GM10248 (cell line): ENCODE data around the gene GPC6.

Source experiments
- CTCF ChIA-PET: fragments of 300-600 bp; sonication (Branson Sonifier 250); formaldehyde crosslinking; extraction: SDS; loops from one replicate; lab custom pipeline; 2021; ENCODE audit warnings: antibody characterized with exemption; lab: Yijun Ruan, JAX
- POLR2A ChIA-PET: fragments of 350-650 bp; sonication (Branson Sonifier 250); formaldehyde crosslinking; extraction: SDS; loops from one replicate; lab custom pipeline; 2020; ENCODE audit warnings: antibody characterized with exemption; lab: Yijun Ruan, JAX
- DNase-seq: peaks from one replicate; pipeline ENCODE4 v3.0.0; 2012; ENCODE audit errors: extremely low spot score
- CTCF ChIP-seq: IDR thresholded peaks from 2 replicates; pipeline ENCODE4 v1.5.1; 2012; ENCODE audit warnings: mild to moderate bottlenecking, low read depth; ENCODE audit errors: extremely low read depth, missing control alignments, control extremely low read depth

GPC6 gene

GRCh38 chr13:93409816-93410215, 183.2 kb downstream of the GPC6 start:
- no peak for TF ChIP-seq CTCF
- ChIA-PET POLR2A (no interaction called here), CTCF (interaction anchor here (1.6 to 1.9 kb wide), 2 partner anchors 9 to 25 kb away, joined by 4 to 5 read pairs; no protein-coding TSS in a partner anchor)
- no peak for DNase-seq

- DNase-seq = no peak
- TF ChIP-seq CTCF = no peak
- ChIA-PET POLR2A (no interaction called here), CTCF (no interaction called here)
Measured at GRCh38 chr13:93411186-93411680, 184.6 kb downstream of the GPC6 start.

- ChIA-PET POLR2A (no interaction called here), CTCF (no interaction called here)
- no peak for TF ChIP-seq CTCF
- no peak for DNase-seq
Measured at GRCh38 chr13:93412676-93413075, 186.1 kb downstream of the GPC6 start.

- DNase-seq = no peak
- ChIA-PET POLR2A (no interaction called here), CTCF (no interaction called here)
- no peak for TF ChIP-seq CTCF
Measured at GRCh38 chr13:93413972-93414717, 187.5 kb downstream of the GPC6 start.

GRCh38 chr13:93416736-93417355, 190.2 kb downstream of the GPC6 start:
- DNase-seq = no peak
- ChIA-PET CTCF (no interaction called here), POLR2A (no interaction called here)
- no peak for TF ChIP-seq CTCF

- no peak for TF ChIP-seq CTCF
- ChIA-PET POLR2A (no interaction called here), CTCF (interaction anchor here (1.4 kb wide), 1 partner anchor 9 kb away, joined by 4 read pairs; no protein-coding TSS in a partner anchor)
- DNase-seq = no peak
Measured at GRCh38 chr13:93418398-93418797, 191.8 kb downstream of the GPC6 start.
